Globus pallidus (tissue), 1 donor: ENCODE results near the gene GNG14.
"Not testable (repeated sequence)": the region's sequence is repeated elsewhere in the genome, so short reads cannot be mapped to it uniquely, and the experiment has no call there.

Experiments used
- DNase-seq: peaks from one replicate; pipeline ENCODE4 v3.0.0-alpha.2; 2015; ENCODE audit warnings: low spot score

GNG14 gene

DNA sequence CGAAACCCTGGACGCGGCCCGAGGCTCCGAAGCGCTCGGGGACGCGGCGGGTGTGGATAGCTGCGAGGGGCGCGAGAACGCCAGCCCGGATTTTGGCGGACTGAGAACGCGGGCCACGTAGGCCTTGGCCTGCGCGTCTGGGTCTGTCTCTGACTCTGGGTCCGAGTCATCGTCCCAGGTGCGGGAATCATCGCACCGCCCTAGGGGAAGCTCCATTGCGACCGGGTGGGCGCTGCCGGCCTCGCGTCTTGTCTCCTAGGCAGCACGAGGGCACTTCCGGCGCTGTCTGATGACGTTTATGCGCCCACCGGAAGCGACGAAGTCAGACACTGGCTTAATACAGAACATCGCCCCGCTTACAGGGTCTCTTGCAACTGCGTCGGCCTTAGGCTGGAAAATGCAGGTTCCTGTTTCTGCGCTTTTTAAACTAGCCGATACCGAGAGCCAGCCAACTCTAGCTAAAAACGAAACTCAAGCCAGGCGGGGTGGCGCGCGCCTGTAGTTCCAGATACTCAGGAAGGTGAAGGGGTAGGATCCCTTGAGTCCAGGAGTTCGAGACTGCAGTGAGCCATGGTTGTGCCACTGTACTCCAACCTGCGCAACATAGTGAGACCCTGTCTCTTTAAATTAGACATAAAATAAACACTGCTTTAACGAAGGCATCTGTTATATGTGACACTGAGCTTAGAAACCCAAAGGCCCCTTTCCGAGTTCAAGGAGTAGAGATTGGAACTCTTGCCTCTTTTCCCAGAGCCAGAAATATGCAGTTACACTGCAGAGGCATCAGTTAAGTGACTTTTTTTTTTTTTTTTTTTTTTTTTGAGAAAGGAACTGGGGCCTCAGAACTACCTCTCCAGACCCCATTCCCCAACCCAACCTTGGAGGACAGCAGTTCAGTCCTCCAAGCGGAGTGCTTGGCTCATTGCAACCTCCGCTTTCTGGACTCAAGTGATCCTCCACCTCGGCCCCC, 8.9 kb downstream of the GNG14 start, which contains the start of gene FBXW9:
Gene FBXW9 (minus strand): TSS at position 266 of the 970 bp plus-strand sequence. CDS start 50 bp downstream, at position 216.
- DNase-seq: peak; percentile 93

- not testable (repeated sequence) for DNase-seq
These were observed 9.6 kb downstream of the GNG14 start for GRCh38 chr19:12697425-12697824.

GRCh38 chr19:12698138-12698537, 10.3 kb downstream of the GNG14 start:
- no peak for DNase-seq

- no peak for DNase-seq
These were observed 13.9 kb downstream of the GNG14 start for GRCh38 chr19:12701596-12702282.

- DNase-seq: no peak
These were observed 15.2 kb downstream of the GNG14 start for GRCh38 chr19:12703046-12703445.

GRCh38 chr19:12705169-12705568, 17.4 kb downstream of the GNG14 start:
- DNase-seq: no peak

- no peak for DNase-seq
These were observed 18.0 kb downstream of the GNG14 start for GRCh38 chr19:12705654-12706331.

DNA sequence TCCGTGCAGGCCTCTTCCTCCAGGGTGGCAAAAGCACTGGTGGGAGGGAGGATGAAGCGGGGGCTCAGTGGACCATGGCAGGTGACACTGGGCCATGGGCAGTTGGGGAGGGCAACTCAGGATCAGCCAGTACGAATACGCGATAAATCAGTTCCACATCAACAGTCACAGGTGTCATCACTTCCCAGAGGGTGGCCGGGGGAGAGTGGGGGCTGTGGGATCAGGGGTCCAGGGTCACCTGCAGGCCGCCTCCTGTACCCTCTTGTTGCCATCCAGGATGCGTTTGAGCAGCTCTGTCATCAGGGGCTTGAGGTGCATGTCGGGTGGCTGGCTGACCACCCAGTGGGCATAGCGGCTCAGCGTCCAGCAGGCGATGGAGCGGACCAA, 18.5 kb downstream of the GNG14 start:
- DNase-seq: no peak

DNA sequence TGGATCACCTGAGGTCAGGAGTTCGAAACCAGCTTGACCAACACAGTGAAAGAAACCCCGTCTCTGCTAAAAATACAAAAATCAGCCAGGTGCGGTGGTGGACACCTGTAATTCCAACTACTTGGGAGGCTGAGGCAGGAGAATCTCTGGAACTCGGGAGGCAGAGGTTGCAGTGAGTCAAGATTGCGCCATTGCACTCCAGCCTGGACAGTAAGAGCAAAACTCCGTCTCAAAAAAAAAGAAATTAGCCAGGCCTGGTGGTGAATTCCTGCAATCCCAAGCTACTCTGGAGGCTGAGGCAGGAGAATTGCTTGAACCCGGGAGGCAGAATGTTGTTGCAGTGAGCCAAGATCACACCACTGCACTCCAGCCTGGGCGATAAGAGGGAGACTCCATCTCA, 20.8 kb downstream of the GNG14 start:
- DNase-seq: no peak

DNA sequence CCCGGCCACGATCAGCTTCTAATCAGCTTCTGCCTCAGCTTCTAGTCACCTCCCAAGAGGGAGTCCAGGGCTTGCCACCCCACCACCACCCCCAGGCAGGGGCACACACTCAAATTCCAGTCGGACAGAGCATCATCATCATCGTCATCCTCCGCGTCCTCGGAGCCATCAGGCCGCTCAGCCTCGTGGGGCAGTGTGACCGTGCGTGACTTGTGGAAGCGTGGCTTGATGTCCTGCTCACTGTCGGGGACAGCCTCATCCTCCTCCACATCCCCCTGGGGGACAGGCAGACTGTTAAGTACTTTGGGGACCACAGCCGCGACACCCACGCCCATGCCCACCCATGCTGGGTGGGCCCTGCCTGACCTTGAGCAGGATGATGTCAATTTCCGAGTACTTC, 23.4 kb downstream of the GNG14 start:
- DNase-seq: no peak

- DNase-seq: not testable (repeated sequence)
These were observed 24.3 kb downstream of the GNG14 start for GRCh38 chr19:12712077-12712476.

- not testable (repeated sequence) for DNase-seq
These were observed 25.5 kb downstream of the GNG14 start for GRCh38 chr19:12713304-12713703.

DNA sequence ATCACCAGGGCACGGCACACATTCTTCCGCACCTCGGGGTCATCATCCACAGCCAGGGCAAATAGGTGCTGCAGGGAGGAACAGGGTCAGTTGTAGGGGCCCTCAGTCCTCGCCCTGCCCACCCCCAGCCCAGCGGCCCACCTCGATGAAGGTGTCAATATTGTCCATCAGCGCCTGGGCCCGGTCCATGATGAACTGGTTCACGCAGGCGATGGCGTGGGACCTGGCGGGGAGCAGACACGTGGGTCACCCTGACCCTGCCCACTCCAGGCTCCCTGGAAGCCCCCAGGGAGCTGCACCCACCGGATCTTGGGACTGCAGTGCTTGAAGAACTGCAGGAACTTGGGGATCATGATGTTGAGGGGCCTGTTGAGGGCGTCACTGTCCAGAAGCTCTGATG, 27.3 kb downstream of the GNG14 start:
- DNase-seq: no peak

GRCh38 chr19:12715929-12716328, 28.1 kb downstream of the GNG14 start:
- no peak for DNase-seq

DNA sequence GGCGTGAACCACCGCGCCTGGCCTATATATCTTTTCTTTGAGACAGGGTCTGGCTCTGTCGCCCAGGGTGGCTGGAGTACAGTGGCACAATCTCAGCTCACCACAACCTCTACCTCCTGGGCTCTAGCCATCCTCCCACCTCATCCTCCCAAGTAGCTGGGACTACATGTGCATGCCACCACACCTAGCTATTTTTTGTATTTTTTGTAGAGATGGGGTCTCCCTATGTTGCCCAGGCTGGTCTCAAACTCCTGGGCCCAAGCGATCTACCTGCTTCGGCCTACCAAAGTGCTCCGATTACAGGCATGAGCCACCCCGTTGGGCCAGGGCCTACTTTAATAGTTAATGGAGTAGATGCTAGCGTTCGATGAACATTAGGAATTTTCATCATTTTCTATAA, 32.5 kb downstream of the GNG14 start:
- DNase-seq: no peak

DNA sequence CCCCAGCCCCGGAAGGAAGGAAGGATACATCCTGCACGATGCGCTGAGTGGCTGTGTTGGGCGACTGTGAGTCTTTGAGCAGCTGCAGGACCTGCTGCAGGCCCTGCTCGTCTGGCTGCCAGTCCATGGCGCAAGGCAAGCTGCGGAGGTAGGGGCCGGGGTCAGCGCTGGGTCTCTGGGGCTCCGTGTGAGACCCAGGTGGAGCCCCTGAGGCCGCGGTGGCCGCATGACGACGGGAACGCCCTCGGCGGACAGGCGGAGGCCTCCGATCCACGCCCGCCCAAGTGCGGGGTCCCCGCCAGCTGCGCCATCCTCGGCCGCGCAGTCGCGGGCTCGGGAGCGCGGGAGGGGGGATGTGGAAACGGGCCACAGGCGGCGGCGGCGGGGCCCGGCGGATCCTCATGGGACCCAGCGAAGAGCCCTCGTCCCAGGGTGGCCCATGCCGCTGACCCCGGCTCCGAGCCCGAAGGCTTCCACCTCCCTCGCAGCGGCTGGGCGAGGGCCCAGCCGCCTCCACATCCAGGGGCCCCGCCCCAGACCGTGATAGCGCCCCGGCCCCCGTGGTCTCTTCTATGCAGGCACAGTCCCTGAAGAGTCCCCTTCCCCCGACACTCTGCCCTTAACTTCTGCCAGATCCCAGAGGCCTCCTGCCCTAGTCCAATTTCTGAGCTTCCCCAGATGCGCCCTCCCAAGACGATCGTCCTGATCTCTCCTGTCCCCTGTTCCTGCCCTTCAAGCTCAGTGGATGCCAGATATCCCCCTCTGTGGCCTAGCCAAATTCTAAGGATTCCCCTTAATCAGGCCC, 33.3 kb downstream of the GNG14 start:
- DNase-seq: no peak

DNA sequence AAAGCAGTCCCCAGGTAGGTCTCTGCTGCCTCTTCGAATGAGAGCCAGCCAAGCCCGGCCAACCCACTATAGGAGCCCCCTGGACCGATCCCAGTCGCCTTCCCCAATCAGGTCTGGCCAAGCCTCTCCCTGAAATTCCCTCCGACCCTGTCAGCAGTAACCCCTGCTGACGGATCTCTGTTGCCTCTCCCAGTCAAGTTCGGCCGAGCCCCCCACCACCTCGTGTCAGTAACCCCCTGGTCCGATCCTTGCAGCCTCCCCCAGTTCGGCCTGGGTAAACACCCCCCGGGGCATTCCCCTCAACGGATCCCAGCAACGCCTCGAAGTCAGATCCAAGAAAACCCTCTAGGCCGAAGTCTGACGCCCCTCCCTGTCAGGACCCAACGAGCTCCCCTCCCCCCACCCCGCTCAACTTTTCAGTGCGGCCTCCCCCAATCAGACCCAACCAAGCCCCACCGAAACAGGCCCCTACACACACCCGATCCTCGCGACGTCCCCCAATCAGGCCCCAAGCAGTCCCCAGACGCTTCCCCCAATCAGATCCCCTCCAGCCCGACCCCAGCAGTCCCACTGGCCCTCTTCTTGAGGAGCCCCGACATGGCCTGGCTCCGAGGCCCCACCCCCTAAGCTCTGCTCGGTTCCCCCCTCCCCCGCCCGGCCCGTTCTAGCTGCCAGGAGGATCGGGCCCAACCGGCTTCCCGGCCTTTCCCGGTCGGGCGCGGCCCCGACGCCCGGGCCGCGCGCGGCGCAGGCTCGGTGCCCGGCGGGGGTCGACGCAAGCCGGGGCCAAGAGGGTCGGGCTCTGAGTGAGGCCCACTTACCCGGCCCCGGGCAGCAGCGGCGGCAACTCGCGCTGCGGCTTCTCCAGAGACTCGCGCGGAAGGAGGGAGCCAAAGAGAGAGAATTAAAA, 34.1 kb downstream of the GNG14 start:
- peak; percentile 62 for DNase-seq

DNA sequence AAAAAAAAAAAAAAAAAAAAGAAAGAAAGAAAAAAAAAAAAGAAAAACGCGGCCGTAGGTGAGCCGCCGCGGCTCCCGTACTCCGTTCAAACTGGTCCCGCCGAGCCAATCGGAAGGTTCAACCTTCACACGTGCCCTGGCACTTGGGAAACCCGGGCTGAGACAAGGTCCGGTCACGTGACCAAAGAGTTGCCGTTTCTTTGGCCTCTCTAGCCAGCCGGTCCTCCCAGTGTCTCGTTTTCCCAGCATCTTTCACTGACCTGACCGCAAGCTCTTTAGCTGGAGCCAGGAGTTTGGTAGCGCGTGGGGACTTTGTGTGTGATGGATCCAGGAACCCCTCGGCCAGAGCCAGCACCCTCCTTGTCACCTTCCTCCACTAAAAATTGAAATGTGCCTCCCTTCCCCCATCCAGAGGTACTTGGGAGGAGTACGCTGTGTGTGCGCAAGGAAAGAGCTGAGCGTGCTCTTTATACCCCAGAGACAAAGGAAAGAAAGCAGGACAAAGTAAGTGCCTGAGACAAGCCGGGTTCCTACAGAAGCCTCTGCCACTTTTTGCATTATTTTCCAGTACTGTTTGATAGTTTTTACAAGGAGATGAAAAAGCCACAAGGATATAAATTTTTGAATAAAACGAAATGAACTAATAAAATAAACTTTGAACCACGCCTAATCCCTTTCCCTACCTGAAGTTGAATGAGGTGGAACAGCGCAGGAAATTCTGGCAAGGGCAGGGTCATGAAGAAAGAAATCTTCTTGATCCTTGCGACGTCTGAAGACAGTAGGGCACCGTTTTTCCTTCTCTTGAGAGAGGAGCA, 35.0 kb downstream of the GNG14 start:
- DNase-seq: peak; percentile 97

- DNase-seq: no peak
These were observed 35.5 kb downstream of the GNG14 start for GRCh38 chr19:12723381-12723640.
